Gastrocnemius medialis (tissue), 4 donors: ENCODE results near the gene CA10.

ENCODE experiments used
- CTCF ChIP-seq, 5 experiments: fragments of 450-650 bp in 3 of 5; fragments of 200-600 bp in 2 of 5; sonication (generic) in 2 of 5; IDR thresholded peaks in 4 of 5; conservative IDR thresholded peaks in 1 of 5; 1 replicate in 4 of 5; 2 replicates in 1 of 5; pipeline ENCODE4 v1.5.1; 2016 to 2019; ENCODE audit warnings: antibody characterized with exemption in 5 of 5, mild to moderate bottlenecking in 3 of 5, moderate library complexity in 3 of 5
- POLR2A ChIP-seq, 2 donors: fragments of 450-650 bp; IDR thresholded peaks; one replicate each; pipeline ENCODE4 v1.6.1; 2017; ENCODE audit warnings: antibody characterized with exemption in 2 of 2, mild to moderate bottlenecking in 2 of 2, moderate library complexity in 2 of 2

GRCh38 chr17:51692917-51693316, 465.6 kb downstream of the CA10 start:
- TF ChIP-seq CTCF (IDR thresholded peaks at IDR 0.05 in 4 of 5, conservative IDR thresholded peaks at IDR 0.05 in 1 of 5) (no peak), POLR2A (IDR thresholded peaks at IDR 0.05) (no peak)
